GM11168 (cell line): ENCODE data around the gene CHST8.

Experiments used
- in situ Hi-C: fragments of 300-500 bp; cut with MboI; formaldehyde crosslinking; loops from one replicate; pipeline ENCODE4 v1.12.0; 2022; ENCODE audit warnings: low sequenced_read_pairs; ENCODE audit not compliant: unreplicated experiment

The CHST8 gene

DNA sequence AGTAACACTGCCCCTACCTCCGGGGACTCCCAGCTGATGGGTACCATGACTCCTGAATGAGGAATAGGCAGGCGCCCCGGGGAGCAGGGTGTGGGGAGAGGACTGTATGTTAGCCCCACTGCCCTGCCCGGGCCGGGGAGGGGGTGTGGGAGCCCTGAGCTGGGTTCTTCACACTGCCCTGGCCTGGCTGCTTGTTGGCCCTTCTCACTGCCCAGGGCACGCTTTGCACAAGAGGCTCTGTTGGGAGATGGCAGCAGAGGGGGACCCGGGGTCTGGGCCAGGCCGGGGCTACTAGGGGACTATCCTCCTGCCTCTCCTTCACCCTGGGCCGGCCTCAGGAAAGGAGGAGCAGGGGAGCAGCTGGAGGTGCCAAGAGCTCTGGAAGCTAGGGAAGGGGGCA is 155.6 kb downstream of the CHST8 start:
- in situ Hi-C loops, result loop anchor here (25.0 kb wide), 1 partner anchor 310 kb away; no protein-coding TSS in a partner anchor

- in situ Hi-C loops, result loop anchor here (25.0 kb wide), 1 partner anchor 310 kb away; no protein-coding TSS in a partner anchor
Measured at GRCh38 chr19:33777753-33778088, 156.0 kb downstream of the CHST8 start.

DNA sequence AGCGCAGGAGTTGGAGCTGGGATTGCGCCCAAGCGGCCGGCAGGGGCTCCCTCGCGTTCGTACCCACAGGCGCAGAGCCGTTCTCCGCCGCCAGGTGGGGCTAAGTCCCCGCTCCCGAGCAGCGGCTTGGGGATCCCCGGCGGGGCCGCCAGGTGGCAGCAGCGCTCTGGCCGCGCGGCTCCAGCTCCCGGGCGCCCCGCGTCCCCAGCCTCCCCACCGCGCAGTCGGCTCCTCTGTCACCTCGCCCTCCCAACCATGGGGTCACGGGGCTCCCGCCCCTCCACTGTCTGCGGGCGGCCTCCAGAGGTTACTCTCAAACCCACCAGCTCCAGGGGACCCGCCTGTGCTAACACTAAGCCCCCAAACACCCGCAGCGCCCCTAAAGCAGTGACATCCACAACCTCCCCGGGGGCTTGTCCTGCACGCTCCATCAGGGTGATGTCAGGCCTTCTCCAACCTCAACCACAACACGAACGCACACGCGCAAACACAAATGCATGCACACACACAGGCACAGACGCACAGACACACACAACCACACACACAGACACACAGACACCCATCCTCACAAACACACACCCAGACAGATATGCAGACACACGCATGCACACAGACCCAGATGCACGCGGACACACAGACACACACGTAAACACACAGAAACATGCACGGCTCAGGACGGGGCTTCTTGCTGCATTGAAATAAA is 156.5 kb downstream of the CHST8 start:
- in situ Hi-C loops, result loop anchor here (25.0 kb wide), 1 partner anchor 309 kb away; no protein-coding TSS in a partner anchor

DNA sequence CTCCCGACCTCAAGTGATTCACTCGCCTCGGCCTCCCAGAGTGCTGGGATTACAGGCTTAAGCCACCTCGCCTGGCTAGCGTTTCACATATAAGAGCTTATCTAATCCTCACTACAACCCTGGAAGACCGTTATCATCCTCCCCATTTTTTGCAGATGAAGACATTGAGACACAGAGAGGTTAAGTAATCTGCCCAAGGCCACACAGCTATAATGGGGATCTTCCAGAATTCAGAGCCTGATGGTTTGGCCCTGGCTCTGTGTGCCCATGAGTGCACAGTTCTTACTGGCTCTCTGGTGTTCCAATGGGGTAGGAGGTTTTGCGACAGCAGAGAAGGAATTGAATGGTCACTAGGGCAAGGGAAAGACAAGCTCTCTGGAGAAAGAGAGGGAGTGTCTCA is 158.1 kb downstream of the CHST8 start:
- in situ Hi-C loops, result loop anchor here (25.0 kb wide), 1 partner anchor 307 kb away; no protein-coding TSS in a partner anchor

DNA sequence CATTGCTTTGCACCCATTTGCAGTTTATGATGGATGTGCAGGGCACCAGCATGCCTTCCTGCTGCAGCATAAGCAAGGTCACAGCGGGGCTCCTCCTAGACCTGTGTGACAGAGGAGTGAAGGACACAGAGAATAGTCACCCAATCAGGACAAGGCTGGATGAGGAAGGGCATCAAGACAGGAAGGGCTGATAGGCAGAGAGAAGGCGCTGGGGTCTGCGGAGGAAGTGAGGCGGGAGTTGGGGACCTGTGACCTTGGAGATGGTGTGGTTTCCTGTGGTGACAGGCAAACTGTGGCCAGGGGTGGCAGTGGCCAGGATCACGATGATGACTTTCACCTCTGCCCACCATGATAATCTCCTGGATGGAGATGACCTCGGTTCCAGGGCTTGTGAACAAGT is 158.5 kb downstream of the CHST8 start:
- in situ Hi-C loops, result loop anchor here (25.0 kb wide), 1 partner anchor 307 kb away; no protein-coding TSS in a partner anchor

DNA sequence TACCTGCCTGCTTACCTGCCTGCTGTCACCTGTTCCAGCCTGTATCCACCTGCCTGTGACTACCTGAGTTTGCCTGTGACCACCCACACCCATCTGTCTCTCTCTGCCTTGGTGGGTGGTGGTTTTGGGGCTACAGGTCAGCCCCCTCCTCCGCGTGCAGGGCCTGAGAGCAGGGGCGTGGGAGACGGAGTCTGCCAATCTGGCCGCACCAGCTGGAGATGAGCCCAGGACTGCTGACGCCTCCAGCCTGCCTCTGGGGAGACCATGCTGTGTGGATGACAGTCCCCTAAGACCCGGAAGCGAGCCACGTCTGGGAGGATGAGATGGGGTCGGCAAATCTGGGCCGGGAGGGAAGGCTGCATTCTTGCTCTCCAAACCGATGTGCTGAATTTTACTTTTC is 159.0 kb downstream of the CHST8 start:
- in situ Hi-C loops, result loop anchor here (25.0 kb wide), 1 partner anchor 307 kb away; no protein-coding TSS in a partner anchor

DNA sequence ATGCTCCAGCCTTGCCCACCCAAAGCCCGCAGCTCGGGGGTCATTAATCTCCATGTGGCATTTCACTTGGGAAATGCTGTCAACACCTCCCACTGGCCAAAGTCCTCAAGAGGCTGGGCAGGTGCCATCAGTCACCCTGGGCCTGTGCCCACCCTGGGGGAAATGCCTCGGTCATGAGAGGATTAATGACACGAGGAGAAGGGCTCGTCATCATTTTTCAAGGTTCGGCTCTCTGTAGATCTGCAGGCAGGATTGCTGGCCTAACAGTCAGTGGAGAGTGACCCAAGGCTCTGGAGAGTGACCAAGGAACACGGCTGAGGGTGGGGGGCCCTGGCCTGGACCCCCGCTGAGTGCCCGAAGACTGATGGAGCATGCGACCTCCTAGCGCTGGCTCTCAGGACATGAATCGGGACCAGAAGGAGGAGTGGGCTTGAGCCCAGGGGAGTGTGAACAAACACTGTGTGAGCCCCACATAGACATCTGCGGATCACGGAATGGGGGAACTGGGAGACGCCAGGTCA is 159.7 kb downstream of the CHST8 start:
- in situ Hi-C loops, result loop anchor here (25.0 kb wide), 1 partner anchor 306 kb away; no protein-coding TSS in a partner anchor

GRCh38 chr19:33781996-33782395 is 160.2 kb downstream of the CHST8 start:
- in situ Hi-C loops, result loop anchor here (25.0 kb wide), 1 partner anchor 305 kb away; no protein-coding TSS in a partner anchor

- in situ Hi-C loops, result loop anchor here (25.0 kb wide), 1 partner anchor 303 kb away; no protein-coding TSS in a partner anchor
Measured at GRCh38 chr19:33784432-33784831, 162.7 kb downstream of the CHST8 start.

DNA sequence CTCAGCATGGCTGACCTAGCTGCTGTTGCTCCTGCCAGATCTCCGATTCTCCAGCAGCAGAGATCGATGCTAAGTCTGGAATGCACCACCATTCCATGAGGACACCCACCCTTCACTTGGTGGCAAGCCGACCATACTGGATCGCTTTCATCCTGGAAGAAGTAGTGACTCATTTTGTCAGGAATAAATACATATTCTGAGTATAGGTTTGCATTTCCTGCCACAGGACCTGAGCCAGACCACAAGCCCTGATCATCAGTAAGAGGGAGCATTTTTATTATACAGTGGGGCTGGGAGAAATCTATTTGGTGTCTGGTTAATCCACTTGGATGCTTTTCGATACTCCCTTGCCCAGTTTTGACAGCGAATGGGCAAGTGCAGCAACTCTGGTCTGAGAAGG is 164.0 kb downstream of the CHST8 start:
- in situ Hi-C loops, result loop anchor here (25.0 kb wide), 1 partner anchor 302 kb away; no protein-coding TSS in a partner anchor

DNA sequence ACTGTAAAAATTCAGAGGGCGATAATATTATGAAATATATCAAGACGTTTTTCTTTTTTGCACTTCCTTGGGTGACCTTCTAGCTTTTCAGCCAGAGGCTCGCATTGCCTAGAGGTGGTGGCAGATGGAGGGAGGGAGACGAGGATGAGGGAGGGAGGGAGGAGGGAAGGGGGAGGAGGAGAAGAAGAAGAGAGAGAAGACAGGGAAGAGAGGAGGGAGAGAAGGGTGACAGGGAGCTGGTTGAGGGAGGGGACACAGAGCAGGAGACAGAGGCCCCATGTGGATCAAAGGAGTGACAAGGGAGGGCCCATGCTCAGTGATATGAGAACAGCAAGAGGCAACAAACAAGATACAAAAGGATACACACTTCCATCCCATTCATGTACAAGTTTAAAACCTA is 166.9 kb downstream of the CHST8 start:
- in situ Hi-C loops, result loop anchor here (25.0 kb wide), 1 partner anchor 299 kb away; no protein-coding TSS in a partner anchor

GRCh38 chr19:33789344-33789743 is 167.6 kb downstream of the CHST8 start:
- in situ Hi-C loops, result loop anchor here (25.0 kb wide), 1 partner anchor 298 kb away; no protein-coding TSS in a partner anchor

- in situ Hi-C loops, result loop anchor here (25.0 kb wide), 1 partner anchor 292 kb away; no protein-coding TSS in a partner anchor
Measured at GRCh38 chr19:33794683-33795369, 173.1 kb downstream of the CHST8 start.

DNA sequence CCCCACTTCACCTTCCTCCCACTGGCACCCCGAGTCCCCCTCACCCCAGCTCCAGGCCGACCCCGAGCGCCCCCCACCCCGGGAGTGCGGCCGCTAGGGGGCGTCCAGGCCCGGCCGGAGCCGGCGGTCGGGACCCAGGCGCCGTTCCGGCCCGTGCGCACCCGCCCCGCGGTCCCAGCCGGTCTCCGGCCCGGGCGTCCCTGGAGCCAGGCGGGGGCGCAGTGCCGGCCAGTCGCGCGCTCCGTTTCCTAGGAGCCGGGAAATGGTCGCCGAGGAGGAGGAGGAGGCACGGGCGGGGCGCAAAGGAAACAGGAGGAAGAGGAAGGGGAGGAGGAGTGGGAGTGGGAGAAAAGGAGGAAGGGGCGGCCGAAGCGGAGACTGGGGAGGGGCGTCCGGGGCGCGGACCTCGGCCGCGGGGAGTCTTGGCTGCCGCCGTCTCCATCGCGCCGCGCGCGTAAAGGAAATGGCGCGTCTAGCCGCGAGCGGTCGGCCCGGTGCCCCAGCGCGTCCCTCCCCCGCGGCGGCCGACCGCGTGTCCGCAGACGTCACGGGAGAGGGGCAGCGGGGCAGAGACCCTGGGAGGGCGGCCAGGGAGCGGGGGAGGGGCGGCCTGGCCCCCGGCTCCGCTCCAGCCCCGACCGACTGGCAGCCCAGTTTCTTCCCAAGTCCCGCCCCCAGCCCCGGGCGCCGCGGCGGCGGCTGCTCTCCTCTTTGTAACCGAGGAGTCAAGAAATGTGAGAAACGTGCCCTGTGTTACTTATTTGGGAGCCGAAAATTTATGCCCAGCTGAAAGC is 173.8 kb downstream of the CHST8 start:
- in situ Hi-C loops, result loop anchor here (25.0 kb wide), 1 partner anchor 292 kb away; no protein-coding TSS in a partner anchor

DNA sequence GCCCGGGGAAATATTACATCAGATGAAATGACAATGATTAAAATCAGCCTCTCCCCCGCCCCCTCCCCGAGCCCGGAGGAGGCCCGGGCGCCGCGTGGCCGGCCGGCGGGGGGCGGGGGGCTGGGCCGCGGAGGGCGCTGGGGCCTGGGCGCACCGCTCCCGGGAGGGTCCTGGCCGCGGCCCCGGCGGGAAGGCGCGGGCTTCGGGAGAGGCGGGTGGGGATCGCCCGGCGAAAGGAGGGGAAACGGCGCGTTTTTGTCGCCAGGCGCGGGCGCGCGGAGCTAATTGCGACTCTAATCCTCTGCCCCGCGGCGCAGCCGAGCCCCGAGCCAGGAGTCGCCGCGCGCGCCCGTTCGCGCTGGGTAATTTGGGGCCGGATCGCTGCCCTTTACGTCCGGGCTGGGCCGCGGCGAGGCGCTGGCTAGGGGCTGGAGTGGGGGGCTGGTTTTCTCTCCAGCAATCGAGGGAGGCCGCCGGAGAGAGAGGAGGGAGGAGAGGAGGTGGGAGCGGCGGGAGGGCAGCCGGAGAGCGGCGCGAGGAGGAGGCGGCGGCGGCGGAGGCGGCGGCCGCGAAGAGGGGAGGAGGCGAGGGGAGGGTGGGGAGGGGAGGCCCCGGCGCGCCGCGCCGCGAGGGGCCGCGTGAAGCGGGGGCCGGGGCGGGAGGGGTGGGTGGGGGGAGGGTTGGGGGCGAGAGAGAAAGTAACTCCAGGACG is 174.6 kb downstream of the CHST8 start, which contains the start of gene KCTD15:
TSS of gene KCTD15 (plus strand) at position 707 of the 712 bp plus-strand sequence. CDS start 3,585 bp downstream, outside the sequence.
- in situ Hi-C loops, result loop anchor here (25.0 kb wide), 1 partner anchor 291 kb away; no protein-coding TSS in a partner anchor

GRCh38 chr19:33797802-33798671 is 176.3 kb downstream of the CHST8 start:
- in situ Hi-C loops, result loop anchor here (25.0 kb wide), 1 partner anchor 289 kb away; no protein-coding TSS in a partner anchor

DNA sequence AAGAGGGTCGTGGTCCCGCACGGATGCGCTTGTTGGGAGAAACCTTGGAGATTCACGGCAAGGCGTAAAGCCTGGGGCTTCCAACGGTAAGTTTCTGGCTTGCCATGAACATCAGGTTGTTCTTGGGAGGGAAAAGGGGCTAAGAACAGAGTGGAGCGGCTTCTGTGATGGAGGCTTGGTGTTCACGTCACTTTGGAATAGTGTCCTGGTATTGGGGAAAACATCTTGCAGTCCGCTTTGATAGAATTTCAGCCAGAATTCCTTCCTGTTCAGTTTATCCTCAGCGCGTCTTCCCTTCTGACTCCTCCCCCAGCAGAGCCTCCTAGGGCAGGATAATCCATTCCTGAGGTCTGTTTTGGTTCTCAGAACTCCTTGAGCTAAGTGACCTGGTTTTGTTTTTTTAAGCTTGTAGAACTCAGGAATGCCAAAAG is 176.9 kb downstream of the CHST8 start:
- in situ Hi-C loops, result loop anchor here (25.0 kb wide), 1 partner anchor 289 kb away; no protein-coding TSS in a partner anchor

DNA sequence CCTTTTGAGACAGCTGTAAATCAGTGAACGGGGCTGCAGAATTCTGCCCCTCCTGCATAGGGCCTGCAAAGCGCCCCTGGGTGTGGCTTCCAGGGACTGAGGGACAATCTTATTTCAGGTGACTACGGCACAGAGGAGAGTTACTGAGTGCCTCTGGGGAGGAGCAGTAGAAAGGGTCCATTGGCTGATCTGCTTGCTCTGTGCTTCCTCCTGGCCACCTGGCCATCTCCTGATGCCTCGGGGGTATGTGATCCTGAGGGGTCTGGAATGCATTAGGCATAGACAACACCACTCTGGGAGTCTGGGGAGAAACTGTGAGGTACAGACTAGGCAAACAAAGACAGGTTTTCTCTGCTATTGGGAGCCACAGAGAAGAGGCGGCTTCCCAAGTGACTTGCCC is 177.7 kb downstream of the CHST8 start:
- in situ Hi-C loops, result loop anchor here (25.0 kb wide), 1 partner anchor 288 kb away; no protein-coding TSS in a partner anchor
